K562 (cell line): ENCODE results near the gene DNAAF1. TPM values are rescaled to one million over a fixed set of nuclear protein-coding genes. Genes with fewer than 3 reads are reported as not detected.

Experiments used
- ATF4 ChIP-seq: fragments of 450-650 bp; formaldehyde crosslinking; IDR thresholded peaks from 2 replicates; pipeline ENCODE4 v1.4.0; 2022; ENCODE audit warnings: mild to moderate bottlenecking, moderate library complexity
- C11orf30 ChIP-seq: fragments of 450-650 bp; IDR thresholded peaks from 2 replicates; pipeline ENCODE4 v1.6.1; 2016; ENCODE audit warnings: low read depth, mild to moderate bottlenecking
- E2F4 ChIP-seq: sonication (generic); formaldehyde crosslinking; IDR thresholded peaks from 2 replicates; pipeline ENCODE4 v1.8.0; 2022; ENCODE audit warnings: mild to moderate bottlenecking, low read depth, missing genetic modification reagents
- ETS1 ChIP-seq: conservative IDR thresholded peaks from 2 replicates; pipeline ENCODE4 v1.6.1; 2011; ENCODE audit warnings: low read depth, mild to moderate bottlenecking, low read length; ENCODE audit not compliant: control insufficient read depth
- FOXK2 ChIP-seq, 2 experiments: fragments of 450-650 bp; IDR thresholded peaks in 1 of 2; conservative IDR thresholded peaks in 1 of 2; 2 replicates each; pipeline ENCODE4 v1.6.1; 2016; ENCODE audit warnings: low read depth in 2 of 2, mild to moderate bottlenecking in 1 of 2
- HMGN3 ChIP-seq: IDR thresholded peaks from 2 replicates; pipeline ENCODE4 v1.6.1; 2011; ENCODE audit warnings: borderline replicate concordance, low read depth, mild to moderate bottlenecking, mixed read lengths, low read length; ENCODE audit not compliant: insufficient read length; ENCODE audit errors: extremely low read depth
- MEIS2 ChIP-seq: fragments of 450-650 bp; IDR thresholded peaks from 2 replicates; pipeline ENCODE4 v1.6.1; 2014; ENCODE audit warnings: mild to moderate bottlenecking; ENCODE audit not compliant: partially characterized antibody
- POLR2A ChIP-seq: fragments of 450-650 bp; conservative IDR thresholded peaks from 2 replicates; pipeline ENCODE4 v1.6.1; 2016
- REST ChIP-seq, 2 experiments: fragments of 450-650 bp; formaldehyde crosslinking in 1 of 2; IDR thresholded peaks; 2 replicates each; pipeline versions ENCODE4 v1.4.0 to v1.6.1; 2014 to 2020; ENCODE audit warnings: mild to moderate bottlenecking in 2 of 2, borderline replicate concordance in 1 of 2, low read depth in 1 of 2
- STAT6 ChIP-seq: sonication (generic); formaldehyde crosslinking; IDR thresholded peaks from 2 replicates; pipeline ENCODE4 v1.8.1; 2023; ENCODE audit warnings: mild to moderate bottlenecking, missing genetic modification reagents
- ZNF830 ChIP-seq: fragments of 250-450 bp; sonication (Bioruptor Pico); IDR thresholded peaks from 2 replicates; pipeline ENCODE4 v1.5.0; 2021; ENCODE audit warnings: mild to moderate bottlenecking
- polyA plus RNA-seq, 8 experiments: library from polyadenylated mRNA; depleted of rRNA in 4 of 8; stranded (reverse) in 5 of 8; unstranded in 3 of 8; fragments of >200 nt; fragmentation: Nextera tagmentation in 2 of 8; fragmentation: Illumina TruSeq in 1 of 8; extraction: Ambion mirVana in 2 of 8; extraction: Trizol in 1 of 8; gene quantifications; 2 replicates each; pipeline versions ENCODE4 v1.2.1 to v1.2.3, GENCODE V29; 2011 to 2014; ENCODE audit warnings: inconsistent platforms in 1 of 8, missing spikeins in 1 of 8
- total RNA-seq, 7 experiments: library from RNA; depleted of rRNA in 6 of 7; stranded (reverse); fragments of >200 nt in 6 of 7; fragmentation: Illumina TruSeq in 2 of 7; extraction: Trizol in 2 of 7; gene quantifications; 2 replicates each; pipeline versions ENCODE4 v1.2.1 to v1.2.3, GENCODE V29; 2011 to 2021; ENCODE audit warnings: low replicate concordance in 1 of 7

The DNAAF1 gene
- total and polyA plus RNA-seq, 9 of the 15 experiments (the other 6 are each of a cell fraction or from before 2014, with no cell fraction given), result 0.01 TPM; not detected in 8

- no peak for TF ChIP-seq REST (IDR thresholded peaks at IDR 0.05; ENCODE audit: borderline replicate concordance)
- TF ChIP-seq REST (CRISPR knock-in tag; IDR thresholded peaks at IDR 0.05; ENCODE audit: low read depth), result peak; percentile 59; the same call in 1 of the 2 replicates
- peak; percentile 46 for TF ChIP-seq ETS1
- TF ChIP-seq MEIS2, result peak; percentile 41
- TF ChIP-seq STAT6 (CRISPR knock-in tag), result no peak; the same call in 1 of the 2 replicates
- peak; percentile 92 for TF ChIP-seq POLR2A
- TF ChIP-seq E2F4 (CRISPR knock-in tag), result peak; percentile 58; the same call in 1 of the 2 replicates
- peak; percentile 98 to 99 for TF ChIP-seq FOXK2 (conservative IDR thresholded peaks at IDR 0.05 in 1 of 2, IDR thresholded peaks at IDR 0.05 in 1 of 2; ENCODE audit: low read depth in 2 of 2)
- 0 out of 2 replicates have a peak, but pooled peaks have one; percentile 46 for TF ChIP-seq ATF4 (CRISPR knock-in tag)
- TF ChIP-seq HMGN3, result peak; percentile 22
- TF ChIP-seq C11orf30, result peak; percentile 32; the same call in 1 of the 2 replicates
- peak; percentile 27; the same call in 1 of the 2 replicates for TF ChIP-seq ZNF830 (CRISPR knock-in tag)
Measured at GRCh38 chr16:84116720-84117493, 28.2 kb upstream of the DNAAF1 start, which contains the start of gene MBTPS1 (continued).
